Retinal pigment epithelial cell (primary cell): ENCODE results near the gene ACVR1B.

Experiments used
- DNase-seq: peaks from one replicate; pipeline ENCODE4 v3.0.0-alpha.2; 2010; ENCODE audit warnings: low read depth
- H3K4me3 ChIP-seq: 2 replicates; pipeline ENCODE4 v1.5.1; 2011; ENCODE audit warnings: mild to moderate bottlenecking, low read length, control low read depth, moderate library complexity
- TF ChIP-seq, protein P1 (sequence below): conservative IDR thresholded peaks from 2 replicates; pipeline ENCODE4 v1.5.1; 2011; ENCODE audit warnings: low read depth, low read length, control low read depth, inconsistent platforms

Gene ACVR1B

DNA sequence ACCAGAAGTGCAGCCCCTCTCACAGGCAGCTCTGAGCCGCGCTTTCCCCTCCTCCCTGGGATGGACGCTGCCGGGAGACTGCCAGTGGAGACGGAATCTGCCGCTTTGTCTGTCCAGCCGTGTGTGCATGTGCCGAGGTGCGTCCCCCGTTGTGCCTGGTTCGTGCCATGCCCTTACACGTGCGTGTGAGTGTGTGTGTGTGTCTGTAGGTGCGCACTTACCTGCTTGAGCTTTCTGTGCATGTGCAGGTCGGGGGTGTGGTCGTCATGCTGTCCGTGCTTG, 43.0 kb downstream of the ACVR1B start:
- DNase-seq, result no peak
- TF ChIP-seq, protein P1, sequence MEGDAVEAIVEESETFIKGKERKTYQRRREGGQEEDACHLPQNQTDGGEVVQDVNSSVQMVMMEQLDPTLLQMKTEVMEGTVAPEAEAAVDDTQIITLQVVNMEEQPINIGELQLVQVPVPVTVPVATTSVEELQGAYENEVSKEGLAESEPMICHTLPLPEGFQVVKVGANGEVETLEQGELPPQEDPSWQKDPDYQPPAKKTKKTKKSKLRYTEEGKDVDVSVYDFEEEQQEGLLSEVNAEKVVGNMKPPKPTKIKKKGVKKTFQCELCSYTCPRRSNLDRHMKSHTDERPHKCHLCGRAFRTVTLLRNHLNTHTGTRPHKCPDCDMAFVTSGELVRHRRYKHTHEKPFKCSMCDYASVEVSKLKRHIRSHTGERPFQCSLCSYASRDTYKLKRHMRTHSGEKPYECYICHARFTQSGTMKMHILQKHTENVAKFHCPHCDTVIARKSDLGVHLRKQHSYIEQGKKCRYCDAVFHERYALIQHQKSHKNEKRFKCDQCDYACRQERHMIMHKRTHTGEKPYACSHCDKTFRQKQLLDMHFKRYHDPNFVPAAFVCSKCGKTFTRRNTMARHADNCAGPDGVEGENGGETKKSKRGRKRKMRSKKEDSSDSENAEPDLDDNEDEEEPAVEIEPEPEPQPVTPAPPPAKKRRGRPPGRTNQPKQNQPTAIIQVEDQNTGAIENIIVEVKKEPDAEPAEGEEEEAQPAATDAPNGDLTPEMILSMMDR, result no peak
- H3K4me3 ChIP-seq, result no peak overlapping the region

DNA sequence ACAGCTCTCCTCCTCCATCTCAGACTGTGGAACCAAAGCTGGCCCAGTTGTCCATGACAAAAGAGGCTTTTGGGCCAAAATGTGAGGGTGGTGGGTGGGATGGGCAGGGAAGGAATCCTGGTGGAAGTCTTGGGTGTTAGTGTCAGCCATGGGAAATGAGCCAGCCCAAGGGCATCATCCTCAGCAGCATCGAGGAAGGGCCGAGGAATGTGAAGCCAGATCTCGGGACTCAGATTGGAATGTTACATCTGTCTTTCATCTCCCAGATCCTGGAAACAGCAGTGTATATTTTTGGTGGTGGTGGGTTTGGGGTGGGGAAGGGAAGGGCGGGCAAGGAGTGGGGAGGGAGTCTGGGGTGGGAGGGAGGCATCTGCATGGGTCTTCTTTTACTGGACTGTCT, 43.5 kb downstream of the ACVR1B start:
- no peak overlapping the region for H3K4me3 ChIP-seq
- no peak for DNase-seq
- TF ChIP-seq, protein P1, result no peak

DNA sequence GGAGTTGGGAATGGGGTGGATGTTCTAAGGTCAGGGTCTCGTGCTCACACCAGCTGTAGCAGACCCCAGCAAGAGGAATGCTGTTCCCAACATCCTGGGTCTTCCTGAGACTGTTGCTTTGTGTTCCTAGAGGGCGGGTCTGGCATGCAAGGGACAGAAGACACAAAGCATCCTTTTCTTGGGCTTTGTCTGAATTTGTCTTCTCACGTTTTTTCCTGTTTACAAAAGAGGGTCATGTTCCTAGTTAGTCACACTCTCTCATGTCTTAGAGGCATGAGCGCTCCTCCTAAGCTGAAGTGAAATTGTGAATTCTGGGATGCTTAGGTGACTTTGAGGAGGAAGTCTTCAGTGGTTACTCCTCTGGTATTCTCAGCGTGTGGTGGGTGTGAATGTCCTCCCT, 45.6 kb downstream of the ACVR1B start:
- no peak for DNase-seq
- H3K4me3 ChIP-seq, result no peak overlapping the region
- TF ChIP-seq, protein P1, result no peak

DNA sequence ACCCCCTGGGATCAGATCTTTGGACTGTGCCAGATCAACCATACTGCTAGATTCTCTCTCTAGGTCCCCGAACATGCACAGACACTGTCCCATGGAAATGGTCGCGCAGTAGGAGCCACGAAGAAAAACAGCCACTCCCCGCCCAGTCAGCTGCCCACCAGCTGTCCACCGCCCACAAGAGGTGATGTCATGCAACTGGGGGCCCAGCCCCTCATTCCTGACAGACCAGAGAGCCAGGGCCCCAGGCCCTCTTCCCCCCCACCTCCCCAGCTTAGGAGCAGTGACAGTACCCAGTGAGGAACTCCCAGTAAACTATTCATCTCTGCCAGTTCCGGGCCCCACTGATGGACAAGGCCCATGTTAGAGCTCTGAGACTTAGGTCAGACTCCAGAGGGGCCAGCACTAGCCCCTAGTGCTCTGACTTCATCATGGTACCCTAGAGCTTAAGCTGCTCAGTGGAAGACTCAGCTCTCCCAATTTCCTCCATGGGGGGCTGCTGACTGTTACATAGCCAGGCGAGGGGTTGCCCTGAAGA, 51.6 kb downstream of the ACVR1B start:
- H3K4me3 ChIP-seq, result no peak overlapping the region
- TF ChIP-seq, protein P1, result no peak

DNA sequence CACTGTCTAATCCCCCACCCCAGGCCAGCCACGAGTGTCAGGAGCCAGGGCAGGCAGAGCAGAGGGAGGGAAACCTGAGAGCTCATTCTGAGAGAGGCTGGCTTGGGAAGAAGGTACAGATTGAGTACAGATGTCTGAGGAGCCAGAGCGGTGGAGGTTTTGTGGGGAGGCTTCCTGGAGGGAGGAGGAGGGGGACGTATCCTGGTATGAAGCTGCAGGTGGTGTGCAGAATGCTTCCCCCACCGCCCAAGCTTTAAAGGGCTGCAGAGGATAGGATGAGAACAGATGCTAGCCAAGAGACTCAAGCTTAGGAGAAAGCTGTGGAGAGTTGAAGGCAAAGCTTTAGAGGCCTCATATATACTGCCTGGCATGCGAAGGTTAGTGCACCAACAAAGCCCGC, 52.1 kb downstream of the ACVR1B start:
- TF ChIP-seq, protein P1, result no peak
- no peak for DNase-seq
- H3K4me3 ChIP-seq, result no peak overlapping the region

More for the DNA sequence above, 51.6 kb downstream of the ACVR1B start:
- DNase-seq, result no peak

DNA sequence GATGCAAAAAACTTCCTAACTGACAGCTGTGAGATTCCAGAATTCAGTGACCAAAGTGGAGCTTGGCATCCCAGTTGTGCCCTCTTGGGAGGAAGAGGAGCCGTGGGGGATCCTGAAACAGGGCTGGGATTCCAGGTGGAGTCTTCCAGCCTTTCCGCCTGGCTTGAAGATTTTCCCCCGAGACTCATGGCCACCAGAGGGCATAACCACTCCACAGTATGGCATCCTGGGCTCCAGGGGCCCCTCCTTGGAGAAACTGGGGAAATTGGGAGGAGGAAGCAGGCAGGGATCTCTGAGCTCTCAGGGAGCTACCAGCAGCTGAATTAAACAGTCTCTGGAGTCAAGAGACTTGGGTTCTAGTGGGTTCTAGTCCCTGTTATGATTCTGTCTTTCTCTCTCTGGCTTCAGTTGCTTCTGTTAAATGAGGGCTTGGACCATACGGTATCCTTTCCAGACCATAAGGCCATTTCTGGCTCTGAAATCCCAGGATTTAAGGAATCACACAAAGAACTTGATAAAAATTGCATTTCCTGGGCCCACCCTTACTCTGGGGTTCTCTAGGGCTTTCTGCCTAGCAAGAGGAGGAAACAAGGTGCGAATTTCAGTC, 52.6 kb downstream of the ACVR1B start:
- TF ChIP-seq, protein P1, result peak; percentile 87
- no peak for DNase-seq
- H3K4me3 ChIP-seq, result no peak overlapping the region

DNA sequence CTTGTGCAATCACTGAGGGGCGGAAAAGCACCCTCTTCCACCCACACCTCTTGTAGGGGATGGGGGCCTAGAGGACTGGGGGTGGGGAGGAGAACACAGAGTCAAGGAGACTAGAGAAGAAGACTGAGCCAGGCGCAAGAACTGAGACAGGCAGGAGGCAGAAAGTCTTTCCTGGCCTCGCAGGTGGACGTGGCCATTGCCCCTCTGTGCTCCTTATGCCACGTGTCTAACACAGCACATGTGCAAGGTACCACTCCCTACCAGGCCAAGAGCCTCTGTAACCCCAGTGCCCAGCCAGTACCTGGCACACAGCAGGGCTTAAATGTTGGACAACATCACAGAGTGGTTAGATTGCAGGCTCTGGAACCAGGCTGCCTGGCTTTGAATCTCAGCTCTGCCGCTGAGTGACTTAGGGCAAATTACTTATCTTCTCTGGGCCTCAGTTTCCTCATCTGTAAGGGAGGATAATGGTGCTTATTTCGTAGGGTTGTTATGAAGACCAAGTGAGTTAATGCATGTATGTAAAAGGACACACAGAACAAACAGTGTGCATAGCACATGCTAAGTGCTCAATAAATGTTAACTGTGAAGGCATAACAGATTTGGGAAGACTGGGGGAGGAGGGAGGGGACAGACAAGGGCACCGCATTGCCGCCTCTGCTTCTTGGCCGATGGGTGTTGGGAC, 53.9 kb downstream of the ACVR1B start:
- H3K4me3 ChIP-seq, result no peak overlapping the region
- TF ChIP-seq, protein P1, result no peak
- DNase-seq, result no peak
